Karpas-422 (cell line): ENCODE results near the gene GRHPR. TPM values are rescaled to one million over a fixed set of nuclear protein-coding genes. Genes with fewer than 3 reads are reported as not detected.

Experiments used
- DNase-seq: peaks from one replicate; pipeline ENCODE4 v3.0.0-alpha.2; 2015
- H2AFZ ChIP-seq: fragments of 200-600 bp; sonication (generic); 2 replicates; pipeline ENCODE4 v1.6.1; 2014; ENCODE audit warnings: antibody characterized with exemption, low read length, mixed read lengths
- H3K27ac ChIP-seq: fragments of 200-600 bp; sonication (generic); 2 replicates; pipeline ENCODE4 v1.5.1; 2014; ENCODE audit warnings: mild to moderate bottlenecking, low read length, moderate library complexity
- H3K27me3 ChIP-seq: fragments of 200-600 bp; sonication (generic); 2 replicates; pipeline ENCODE4 v1.6.1; 2014; ENCODE audit warnings: low read length, mixed read lengths
- H3K36me3 ChIP-seq: fragments of 200-600 bp; sonication (generic); 2 replicates; pipeline ENCODE4 v1.6.1; 2014; ENCODE audit warnings: low read length, mixed read lengths; ENCODE audit not compliant: insufficient read depth
- H3K4me1 ChIP-seq: fragments of 200-600 bp; sonication (generic); 2 replicates; pipeline ENCODE4 v1.6.1; 2014; ENCODE audit warnings: mild to moderate bottlenecking, low read length, mixed read lengths
- H3K4me2 ChIP-seq: fragments of 200-600 bp; sonication (generic); 2 replicates; pipeline ENCODE4 v1.6.1; 2014; ENCODE audit warnings: low read length, low read depth, mild to moderate bottlenecking; ENCODE audit not compliant: poor library complexity, severe bottlenecking
- H3K4me3 ChIP-seq: fragments of 200-600 bp; sonication (generic); 2 replicates; pipeline ENCODE4 v1.5.1; 2014; ENCODE audit warnings: mild to moderate bottlenecking, antibody characterized with exemption, low read length, mixed read lengths
- H3K79me2 ChIP-seq: fragments of 200-600 bp; sonication (generic); 2 replicates; pipeline ENCODE4 v1.6.1; 2014; ENCODE audit warnings: mild to moderate bottlenecking, low read length, mixed read lengths
- H3K9ac ChIP-seq: fragments of 200-600 bp; sonication (generic); 2 replicates; pipeline ENCODE4 v1.6.0; 2014; ENCODE audit warnings: low read length
- H3K9me2 ChIP-seq: fragments of 200-600 bp; sonication (generic), shearing (Covaris generic); replicated peaks from 2 replicates; pipeline ENCODE4 v1.6.0; 2014; ENCODE audit warnings: mild to moderate bottlenecking, low read length, moderate library complexity; ENCODE audit not compliant: insufficient read depth
- H3K9me3 ChIP-seq: fragments of 300-700, 200-600 bp; sonication (generic); 2 replicates; pipeline ENCODE4 v1.6.1; 2014; ENCODE audit warnings: low read length, mixed read lengths
- H4K20me1 ChIP-seq: fragments of 200-600 bp; sonication (generic); 2 replicates; pipeline ENCODE4 v1.6.1; 2014; ENCODE audit warnings: mild to moderate bottlenecking, antibody characterized with exemption, low read length, low read depth; ENCODE audit not compliant: insufficient read depth
- total RNA-seq: library from RNA; depleted of rRNA; stranded (reverse); fragments of >200 nt; shearing (Covaris generic); gene quantifications from 2 replicates; pipeline ENCODE4 v1.2.3, GENCODE V29; 2014; ENCODE audit warnings: low replicate concordance

GRHPR gene
- total RNA-seq, 1 experiment from 2014 or later: 234 TPM

DNA sequence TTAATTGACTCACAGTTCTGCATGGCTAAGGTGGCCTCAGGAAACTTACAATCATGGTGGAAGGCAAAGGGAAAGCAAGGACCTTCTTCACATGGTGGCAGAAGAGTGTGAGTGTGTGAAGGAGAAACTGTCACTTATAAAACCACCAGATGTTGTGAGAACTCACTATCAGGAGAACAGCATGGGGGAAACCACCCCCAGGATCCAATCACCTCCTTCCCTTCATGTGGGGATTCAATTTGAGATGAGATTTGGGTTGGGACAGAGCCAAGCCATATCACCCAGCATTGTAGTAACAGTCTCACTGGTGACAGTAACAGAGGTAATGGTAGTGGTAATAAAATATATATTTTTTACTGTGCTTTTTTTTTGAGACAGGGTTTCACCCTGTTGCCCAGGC, 24.6 kb downstream of the GRHPR start:
- no peaks in the 10 kb centered on the region for H3K9me3 ChIP-seq
- peaks cover 6% of the 10 kb centered on the region; the same call in 1 of the 2 replicates for H3K36me3 ChIP-seq
- H3K27ac ChIP-seq: no peak overlapping the region
- H4K20me1 ChIP-seq: no peaks in the 10 kb centered on the region
- no peaks in the 10 kb centered on the region for H3K9me2 ChIP-seq
- H3K4me3 ChIP-seq: no peak overlapping the region
- no peaks in the 10 kb centered on the region for H3K27me3 ChIP-seq
- DNase-seq: no peak
- peaks cover 28% of the 10 kb centered on the region for H3K4me1 ChIP-seq
- no peak overlapping the region for H3K4me2 ChIP-seq
- no peak overlapping the region for H2AFZ ChIP-seq
- no peak overlapping the region for H3K9ac ChIP-seq
- H3K79me2 ChIP-seq: peaks cover 88% of the 10 kb centered on the region

DNA sequence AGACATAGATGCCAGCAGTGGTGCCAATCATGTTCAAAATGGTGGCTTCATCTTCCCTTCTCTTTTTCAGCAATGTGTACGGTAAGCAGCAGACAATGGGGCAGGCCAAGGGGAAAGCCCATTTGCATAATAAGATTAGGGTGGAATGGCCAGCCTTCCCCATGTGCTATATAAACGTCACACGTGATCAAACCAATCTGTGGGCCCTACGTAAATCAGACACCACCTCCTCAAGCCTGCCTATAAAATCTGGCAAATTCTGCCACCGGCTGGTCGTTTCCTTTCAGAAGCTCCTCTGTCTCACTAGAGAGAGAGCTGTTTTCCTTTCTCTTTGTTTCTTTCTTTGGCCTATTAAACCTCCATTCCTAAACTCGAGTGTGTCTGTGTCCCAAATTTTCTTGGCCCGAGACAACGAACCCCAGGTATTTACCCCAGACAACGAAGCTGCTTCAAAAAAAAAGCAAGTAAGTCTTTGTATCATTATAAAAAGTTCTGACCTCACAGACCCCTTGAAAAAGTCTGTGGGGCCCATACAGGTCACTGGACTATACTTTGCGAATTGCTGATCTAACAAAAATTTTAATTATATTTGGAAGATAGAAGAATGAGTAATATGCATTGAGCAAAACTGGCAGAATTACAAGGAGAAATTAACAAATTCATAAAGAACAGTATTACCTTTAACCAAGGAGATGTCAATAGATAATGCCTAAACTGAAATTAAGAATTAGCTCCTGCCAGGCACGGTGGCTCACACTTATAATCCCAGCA, 27.6 kb downstream of the GRHPR start:
- H3K4me1 ChIP-seq: peaks cover 57% of the 10 kb centered on the region
- H3K4me3 ChIP-seq: no peak overlapping the region
- peak overlapping the region; percentile 24 for H3K4me2 ChIP-seq
- H3K9me3 ChIP-seq: no peaks in the 10 kb centered on the region
- 0 out of 2 replicates have a peak, but pooled peaks cover 5% of the 10 kb centered on the region for H4K20me1 ChIP-seq
- H3K9ac ChIP-seq: no peak overlapping the region
- no peaks in the 10 kb centered on the region for H3K9me2 ChIP-seq
- H3K79me2 ChIP-seq: peaks cover 93% of the 10 kb centered on the region
- peaks cover 6% of the 10 kb centered on the region; the same call in 1 of the 2 replicates for H3K36me3 ChIP-seq
- peak; percentile 92 for DNase-seq
- H3K27ac ChIP-seq: peak overlapping the region; percentile 37; the same call in 1 of the 2 replicates
- H3K27me3 ChIP-seq: no peaks in the 10 kb centered on the region
- no peak overlapping the region for H2AFZ ChIP-seq

DNA sequence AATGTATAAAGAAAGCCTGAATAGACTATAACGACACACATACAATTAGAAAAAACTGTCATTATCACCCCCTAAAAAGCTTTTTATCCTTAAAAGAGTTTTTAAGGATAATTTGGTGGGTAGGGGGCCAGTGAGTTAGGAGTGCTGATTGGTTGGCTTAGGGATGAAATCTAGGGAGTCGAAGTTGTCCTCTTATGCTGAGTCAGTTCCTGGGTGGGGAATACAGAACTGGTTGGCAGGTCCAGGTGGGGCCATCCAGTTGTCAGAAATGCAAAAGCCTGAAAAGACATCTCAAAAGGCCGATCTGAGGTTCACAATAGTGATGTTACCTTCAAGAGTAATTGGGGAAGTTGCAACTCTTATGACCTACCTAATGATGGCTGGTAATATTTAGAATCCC, 29.1 kb downstream of the GRHPR start:
- peaks cover 73% of the 10 kb centered on the region for H3K4me1 ChIP-seq
- H3K27ac ChIP-seq: peak overlapping the region; percentile 83
- no peak overlapping the region for H2AFZ ChIP-seq
- DNase-seq: peak; percentile 62
- no peak overlapping the region for H3K4me3 ChIP-seq
- 0 out of 2 replicates have a peak, but pooled peaks cover 5% of the 10 kb centered on the region for H4K20me1 ChIP-seq
- H3K79me2 ChIP-seq: peaks cover 95% of the 10 kb centered on the region
- no peak overlapping the region for H3K9ac ChIP-seq
- H3K36me3 ChIP-seq: 0 out of 2 replicates have a peak, but pooled peaks cover 6% of the 10 kb centered on the region
- peak overlapping the region; percentile 35 for H3K4me2 ChIP-seq
- H3K9me3 ChIP-seq: no peaks in the 10 kb centered on the region
- no peaks in the 10 kb centered on the region for H3K9me2 ChIP-seq
- no peaks in the 10 kb centered on the region for H3K27me3 ChIP-seq

DNA sequence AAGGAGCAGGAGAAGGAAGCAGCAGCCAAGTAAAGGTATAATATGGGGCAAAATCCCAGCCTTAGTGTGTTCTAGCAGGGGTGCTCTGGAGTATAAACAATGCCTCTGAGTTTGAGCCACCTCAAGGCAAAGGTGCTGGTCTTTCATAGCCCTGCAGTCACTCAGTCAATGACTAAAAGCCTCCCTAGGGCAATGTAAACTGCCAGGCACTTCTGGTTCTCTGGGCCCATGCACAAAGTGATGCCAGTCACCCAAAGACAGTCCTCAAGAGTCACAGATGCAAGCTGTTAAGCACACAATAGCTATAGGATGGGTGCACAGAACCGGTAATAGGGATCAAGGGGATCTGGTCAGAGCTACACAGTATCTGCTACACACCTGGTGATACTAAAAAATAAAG, 30.1 kb downstream of the GRHPR start:
- H2AFZ ChIP-seq: no peak overlapping the region
- peak overlapping the region; percentile 83 for H3K27ac ChIP-seq
- peak overlapping the region; percentile 37 for H3K9ac ChIP-seq
- peak overlapping the region; percentile 35 for H3K4me2 ChIP-seq
- H3K9me3 ChIP-seq: no peaks in the 10 kb centered on the region
- peaks cover 83% of the 10 kb centered on the region for H3K4me1 ChIP-seq
- 0 out of 2 replicates have a peak, but pooled peaks cover 5% of the 10 kb centered on the region for H4K20me1 ChIP-seq
- peak; percentile 72 for DNase-seq
- peaks cover 95% of the 10 kb centered on the region for H3K79me2 ChIP-seq
- H3K27me3 ChIP-seq: no peaks in the 10 kb centered on the region
- no peaks in the 10 kb centered on the region for H3K9me2 ChIP-seq
- H3K4me3 ChIP-seq: peak overlapping the region; percentile 10; the same call in 1 of the 2 replicates
- H3K36me3 ChIP-seq: 0 out of 2 replicates have a peak, but pooled peaks cover 6% of the 10 kb centered on the region

DNA sequence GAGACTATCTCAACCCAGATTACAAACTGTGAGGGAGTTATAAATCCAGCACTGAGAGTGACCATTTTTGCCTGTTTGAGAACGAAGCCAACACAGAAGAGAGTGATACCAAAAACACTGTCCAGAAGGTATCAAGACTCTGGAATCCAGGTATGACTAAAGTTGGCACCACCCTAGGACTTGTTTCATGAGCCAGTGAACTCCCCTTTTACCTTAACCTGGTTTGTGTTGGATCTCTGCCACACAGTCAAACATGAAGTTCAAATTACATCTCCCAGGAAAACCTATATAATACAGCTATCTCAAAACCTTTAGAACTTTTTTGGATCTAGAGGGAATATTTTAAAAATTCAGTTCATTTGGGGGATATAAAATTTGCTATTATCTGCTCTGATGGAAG, 31.3 kb downstream of the GRHPR start:
- no peak overlapping the region for H3K9ac ChIP-seq
- peak overlapping the region; percentile 83 for H3K27ac ChIP-seq
- H3K27me3 ChIP-seq: no peaks in the 10 kb centered on the region
- no peaks in the 10 kb centered on the region for H3K9me2 ChIP-seq
- no peak for DNase-seq
- H3K79me2 ChIP-seq: peaks cover 96% of the 10 kb centered on the region
- H3K9me3 ChIP-seq: no peaks in the 10 kb centered on the region
- no peak overlapping the region for H2AFZ ChIP-seq
- H4K20me1 ChIP-seq: 0 out of 2 replicates have a peak, but pooled peaks cover 5% of the 10 kb centered on the region
- 0 out of 2 replicates have a peak, but pooled peaks cover 2% of the 10 kb centered on the region for H3K36me3 ChIP-seq
- H3K4me3 ChIP-seq: no peak overlapping the region
- H3K4me2 ChIP-seq: peak overlapping the region; percentile 35
- peaks cover 95% of the 10 kb centered on the region for H3K4me1 ChIP-seq

- no peak overlapping the region for H3K9ac ChIP-seq
- H4K20me1 ChIP-seq: 0 out of 2 replicates have a peak, but pooled peaks cover 5% of the 10 kb centered on the region
These were observed 31.7 kb downstream of the GRHPR start for GRCh38 chr9:37454238-37454637.

GRCh38 chr9:37455884-37456647, 33.6 kb downstream of the GRHPR start:
- peak overlapping the region; percentile 32 for H3K4me2 ChIP-seq
- peak overlapping the region; percentile 46 for H3K27ac ChIP-seq
- H3K9me3 ChIP-seq: no peaks in the 10 kb centered on the region
- H3K79me2 ChIP-seq: peaks cover 97% of the 10 kb centered on the region
- DNase-seq: no peak
- H3K36me3 ChIP-seq: 0 out of 2 replicates have a peak, but pooled peaks cover 3% of the 10 kb centered on the region
- peaks cover 81% of the 10 kb centered on the region for H3K4me1 ChIP-seq
- H2AFZ ChIP-seq: no peak overlapping the region
- H3K9ac ChIP-seq: peak overlapping the region; percentile 8; the same call in 1 of the 2 replicates
- H4K20me1 ChIP-seq: 0 out of 2 replicates have a peak, but pooled peaks cover 5% of the 10 kb centered on the region
- no peaks in the 10 kb centered on the region for H3K9me2 ChIP-seq
- H3K4me3 ChIP-seq: no peak overlapping the region
- no peaks in the 10 kb centered on the region for H3K27me3 ChIP-seq

More at GRCh38 chr9:37454238-37454637, 31.7 kb downstream of the GRHPR start:
- Histone ChIP-seq H3K27ac (peak overlapping the region; percentile 83), H3K9me3 (no peaks in the 10 kb centered on the region), H3K27me3 (no peaks in the 10 kb centered on the region), H3K4me1 (peaks cover 97% of the 10 kb centered on the region), H2AFZ (no peak overlapping the region), H3K79me2 (peaks cover 98% of the 10 kb centered on the region), H3K9me2 (no peaks in the 10 kb centered on the region), H3K4me3 (no peak overlapping the region), H3K36me3 (0 out of 2 replicates have a peak, but pooled peaks cover 3% of the 10 kb centered on the region), H3K4me2 (no peak overlapping the region)
- DNase-seq: no peak

GRCh38 chr9:37456817-37457216, 34.3 kb downstream of the GRHPR start:
- H3K79me2 ChIP-seq: peaks cover 98% of the 10 kb centered on the region
- H3K27me3 ChIP-seq: no peaks in the 10 kb centered on the region
- H3K9ac ChIP-seq: no peak overlapping the region
- H3K9me3 ChIP-seq: no peaks in the 10 kb centered on the region
- H3K4me2 ChIP-seq: no peak overlapping the region
- DNase-seq: no peak
- no peak overlapping the region for H3K4me3 ChIP-seq
- H3K27ac ChIP-seq: peak overlapping the region; percentile 46
- H3K4me1 ChIP-seq: peaks cover 76% of the 10 kb centered on the region
- H4K20me1 ChIP-seq: 0 out of 2 replicates have a peak, but pooled peaks cover 5% of the 10 kb centered on the region
- H3K9me2 ChIP-seq: no peaks in the 10 kb centered on the region
- H3K36me3 ChIP-seq: peaks cover 8% of the 10 kb centered on the region; the same call in 1 of the 2 replicates
- H2AFZ ChIP-seq: no peak overlapping the region
